GM21786 (cell line): Measurements from ENCODE around the gene CIROP.

ENCODE experiments used
- ATAC-seq: cut with Tn5 transposase; IDR thresholded peaks from one replicate; pipeline ENCODE4 v1.9.1; 2021; ENCODE audit not compliant: unreplicated experiment

CIROP gene

DNA sequence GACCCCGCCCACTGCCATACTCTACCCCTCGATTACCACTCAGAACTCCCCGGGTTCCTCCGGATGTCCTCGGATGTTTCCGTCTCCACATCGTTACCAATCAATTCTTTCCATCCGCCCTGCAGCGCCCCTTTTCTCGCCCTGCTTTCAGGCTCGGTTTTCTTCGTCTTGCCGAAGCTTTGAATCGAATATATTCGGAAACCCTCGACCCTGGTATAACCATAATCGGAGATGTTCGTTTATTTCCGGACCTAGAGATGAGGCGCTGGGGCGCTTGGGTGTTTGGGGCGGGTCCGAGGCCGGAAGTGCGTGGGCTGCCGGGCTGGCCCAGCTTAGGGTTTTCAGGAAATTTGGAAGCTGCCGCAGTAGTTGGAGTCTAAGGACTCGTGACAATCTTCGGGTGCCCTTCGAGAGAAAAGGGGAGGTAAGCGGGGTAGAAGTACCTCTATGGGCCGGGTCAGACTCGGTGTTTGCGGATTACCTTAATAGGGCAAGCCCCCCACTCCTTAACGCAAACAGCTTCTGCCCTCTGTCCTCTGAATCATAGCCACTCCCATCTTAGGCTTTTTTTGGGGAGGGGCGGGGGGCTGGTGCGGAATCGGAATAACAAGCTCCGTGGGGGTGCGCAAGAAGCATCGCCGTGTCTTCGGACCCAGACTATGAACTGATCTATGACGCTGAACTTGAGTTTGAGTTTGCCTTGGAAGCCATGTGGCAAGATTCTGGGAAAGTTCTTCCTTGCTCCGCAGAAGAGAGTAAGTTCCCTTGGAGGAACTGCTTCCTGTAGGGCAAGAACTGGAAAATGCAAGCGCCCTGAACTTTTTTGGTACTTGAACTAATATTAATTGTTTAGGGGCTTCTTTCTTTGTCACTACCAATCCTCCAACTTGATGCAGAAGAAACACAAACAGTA is 9.3 kb downstream of the CIROP start, which contains the start of gene C14orf119:
Gene C14orf119, plus strand, starts transcription at position 310 of the 913 bp plus-strand sequence. CDS start 2,154 bp downstream, outside the sequence.
- ATAC-seq: peak; percentile 94

DNA sequence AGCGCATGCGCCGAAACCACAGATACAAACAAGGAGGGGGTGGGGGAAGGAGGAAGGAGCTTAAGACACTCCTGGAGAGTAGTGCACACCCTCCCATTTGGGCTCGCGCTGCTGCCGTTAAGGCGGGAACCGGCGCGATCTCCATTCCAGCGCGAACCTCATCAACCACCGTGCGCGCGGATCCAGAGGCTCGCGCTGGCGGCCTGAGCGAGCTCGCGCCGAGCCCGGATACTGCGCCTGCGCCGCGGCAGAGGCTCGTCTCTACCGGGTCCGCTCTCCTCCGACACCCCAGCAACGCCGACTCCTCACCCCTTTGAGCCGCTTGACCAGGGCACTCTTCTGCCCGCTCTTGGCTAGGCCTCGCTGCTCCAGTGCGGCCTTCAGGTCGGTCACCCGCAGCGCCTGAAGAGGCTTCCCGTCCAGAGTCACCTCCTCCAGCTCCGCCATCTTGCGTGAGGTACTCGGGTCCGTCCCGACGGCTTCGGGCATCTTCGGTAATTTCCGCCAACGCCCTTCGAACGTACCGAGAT is 10.1 kb downstream of the CIROP start, which contains the start of gene ACIN1:
Gene ACIN1, minus strand, starts transcription at position 471 of the 530 bp plus-strand sequence. Its CDS starts 24 bp downstream, at position 447.
- peak; percentile 27 for ATAC-seq

DNA sequence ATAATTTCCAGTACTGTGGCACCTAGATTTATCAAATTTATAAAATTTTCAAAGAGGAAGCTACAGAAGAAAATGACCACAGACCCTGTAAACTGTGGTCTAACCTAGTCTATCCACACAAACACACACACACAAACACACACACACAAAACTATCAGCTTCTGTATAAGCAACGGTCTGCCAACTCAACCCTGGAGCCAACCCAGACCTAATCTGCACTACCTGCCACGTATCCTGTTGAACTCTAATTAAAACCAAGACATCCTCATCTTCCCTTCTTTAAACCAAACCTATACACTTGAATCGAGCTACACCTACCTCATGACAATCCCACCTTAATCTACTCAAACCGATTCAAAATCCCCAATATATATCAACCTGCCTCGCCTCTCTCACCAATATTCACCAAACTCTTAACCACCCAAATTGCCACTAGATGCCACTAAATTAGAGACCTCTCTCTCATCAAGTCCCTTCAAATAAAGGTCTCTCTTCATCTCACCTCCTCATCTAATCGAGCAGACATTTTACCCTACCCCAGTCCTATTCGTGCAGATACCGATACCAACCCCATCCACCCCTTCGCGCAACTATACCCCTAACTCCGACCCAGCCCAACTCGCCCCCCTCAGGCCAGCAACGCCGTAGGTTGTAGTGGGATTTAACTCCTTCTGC is 10.7 kb downstream of the CIROP start:
- ATAC-seq: no peak

DNA sequence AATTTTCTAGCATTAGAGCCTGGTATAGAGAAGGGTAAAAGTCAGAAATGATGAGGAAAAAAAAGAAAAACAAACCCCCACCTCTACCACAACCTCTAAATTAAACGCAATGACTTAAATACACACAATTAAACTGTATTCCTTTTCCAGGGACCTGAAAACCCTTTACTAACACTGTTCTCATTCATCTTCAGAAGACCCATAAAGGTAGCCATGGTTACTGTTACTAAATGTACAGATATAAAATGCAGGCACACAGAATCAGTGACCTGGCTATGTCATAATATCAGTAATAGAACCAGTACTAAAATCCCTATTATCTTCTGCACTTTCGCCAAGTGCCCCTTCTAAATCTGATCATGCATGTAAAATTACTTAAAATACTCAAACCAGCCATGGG is 11.3 kb downstream of the CIROP start:
- no peak for ATAC-seq

DNA sequence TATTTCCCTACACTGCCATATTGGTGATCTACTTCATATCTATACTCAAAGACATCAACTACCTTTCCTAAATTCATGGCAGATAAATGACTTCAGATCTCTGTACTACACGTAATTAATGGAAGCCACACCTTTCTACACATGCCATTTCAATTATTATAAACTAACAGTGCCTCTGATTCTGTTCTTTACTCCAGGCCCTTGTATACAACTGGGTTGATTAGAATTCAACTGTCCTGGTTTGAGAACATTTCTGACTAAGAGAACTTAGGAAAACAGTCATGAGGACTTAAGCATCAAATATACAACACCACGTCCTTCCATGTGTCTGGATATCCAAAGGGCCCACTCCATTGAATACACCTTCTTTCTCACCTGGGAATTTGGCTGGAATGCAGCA is 11.7 kb downstream of the CIROP start:
- no peak for ATAC-seq

DNA sequence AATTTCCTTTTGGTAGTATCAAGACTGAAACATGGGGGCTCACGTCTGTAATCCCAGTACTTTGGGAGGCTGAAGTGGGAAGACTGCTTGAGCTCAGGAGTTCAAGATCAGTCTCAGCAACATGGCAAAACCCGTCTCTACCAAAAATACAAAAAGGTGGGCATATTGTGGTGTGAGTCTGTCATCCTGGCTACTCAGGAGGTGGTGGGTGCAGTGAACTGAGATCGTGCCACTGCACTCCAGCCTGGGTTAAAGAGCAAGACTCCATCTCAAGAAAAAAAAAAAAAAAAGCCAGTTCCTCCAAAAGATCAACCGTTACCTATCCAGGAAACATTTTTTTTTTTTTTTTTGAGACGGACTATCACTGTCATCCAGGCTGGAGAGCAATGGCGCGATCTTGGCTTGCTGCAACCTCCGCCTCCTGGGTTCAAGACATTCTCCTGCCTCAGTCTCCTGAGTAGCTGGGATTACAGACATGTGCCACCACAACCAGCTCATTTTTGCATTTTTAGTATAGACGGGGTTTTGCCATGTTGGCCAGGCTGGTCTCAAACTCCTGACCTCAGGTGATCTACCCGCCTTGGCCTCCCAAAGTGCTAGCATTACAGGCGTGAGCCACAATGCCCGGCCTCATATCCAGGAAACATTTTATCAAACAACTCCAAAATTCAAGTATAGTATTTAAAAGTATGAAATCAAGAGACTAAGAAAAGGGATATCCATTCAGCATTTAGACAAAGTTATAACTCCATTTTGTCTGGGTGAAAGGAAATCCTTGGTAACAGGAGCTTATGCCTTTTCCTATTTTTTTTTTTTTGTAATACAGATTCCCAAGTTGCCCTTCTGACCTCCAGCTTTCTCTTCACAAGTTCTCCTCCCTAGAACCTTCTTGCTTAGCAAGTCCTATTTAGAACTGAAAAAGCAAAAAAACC is 13.2 kb downstream of the CIROP start:
- ATAC-seq: no peak

DNA sequence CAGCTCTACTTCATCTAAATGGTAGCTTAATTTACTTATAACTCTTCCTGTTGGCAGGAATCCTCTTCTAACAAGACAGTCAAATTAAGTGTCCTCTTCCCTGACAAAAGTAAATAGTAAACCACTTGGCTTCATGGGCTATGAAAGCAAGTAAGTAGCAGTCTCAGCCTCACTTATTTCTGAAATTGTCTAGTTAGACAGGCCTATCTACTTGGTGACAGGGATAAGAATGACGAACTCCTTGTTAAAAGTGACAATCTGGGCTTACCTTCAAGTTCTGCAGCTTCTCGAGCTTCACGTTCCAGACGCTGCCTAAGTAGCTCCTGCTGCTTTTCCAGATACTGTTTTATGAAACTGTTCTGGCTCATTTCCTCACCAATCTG is 14.5 kb downstream of the CIROP start:
- ATAC-seq: no peak

DNA sequence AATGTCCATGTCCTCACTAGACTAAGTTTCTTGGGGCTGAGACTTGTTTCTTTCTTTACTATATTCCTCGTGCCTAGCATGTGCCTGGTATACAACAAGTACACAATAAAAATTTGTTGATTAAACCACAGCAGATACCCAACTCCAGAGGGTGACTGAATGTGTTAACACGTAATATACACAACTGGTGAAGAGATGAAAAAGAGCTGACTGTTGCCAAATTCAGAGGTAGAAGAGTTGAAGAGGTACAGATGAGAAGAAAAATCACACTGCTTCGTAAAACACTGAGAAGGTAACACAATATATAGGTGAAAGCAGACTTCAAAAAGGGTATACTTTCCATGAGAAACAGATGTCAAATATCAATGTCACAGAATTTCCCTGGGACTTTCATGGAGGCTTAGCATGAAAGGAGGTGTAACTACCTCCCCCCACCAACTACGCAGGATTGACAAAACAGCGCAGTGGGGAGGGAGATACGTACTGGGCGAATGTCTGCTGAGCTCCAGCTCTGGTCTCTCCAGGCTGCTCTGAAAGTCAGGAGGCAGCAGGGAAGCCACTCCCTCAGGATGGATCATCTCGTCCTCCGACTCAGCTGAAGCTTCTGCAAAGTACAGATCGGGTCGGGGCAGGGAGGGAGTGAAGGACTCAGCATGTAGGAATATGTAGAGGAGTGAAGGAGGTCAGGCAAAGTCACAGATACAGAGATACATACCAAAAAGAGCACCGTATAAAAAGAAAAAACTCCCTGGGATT is 15.1 kb downstream of the CIROP start:
- ATAC-seq: no peak

- ATAC-seq: no peak
These were observed 18.2 kb downstream of the CIROP start for GRCh38 chr14:23086565-23086964.

- no peak for ATAC-seq
These were observed 19.3 kb downstream of the CIROP start for GRCh38 chr14:23085458-23085857.

- no peak for ATAC-seq
These were observed 24.3 kb downstream of the CIROP start for GRCh38 chr14:23080474-23080873.

DNA sequence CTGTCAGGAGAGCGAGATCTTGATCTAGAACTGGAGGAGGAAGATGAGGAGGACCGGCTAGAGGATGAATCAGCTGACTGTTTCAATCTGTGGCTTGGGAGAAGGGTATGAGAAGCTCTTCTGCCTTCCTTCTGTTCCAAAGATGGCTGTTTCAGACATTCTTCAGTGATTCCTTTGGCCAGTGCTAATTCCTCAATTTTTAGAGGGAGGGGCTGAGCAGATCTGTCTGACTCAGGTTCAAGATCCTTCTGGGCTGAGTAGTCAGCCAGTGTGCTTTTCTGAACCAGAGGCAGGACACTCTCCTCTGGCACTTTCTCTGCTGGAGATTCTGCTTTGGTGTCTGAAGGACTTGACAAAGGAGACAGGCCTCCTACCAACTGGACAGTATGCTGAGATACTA is 25.1 kb downstream of the CIROP start:
- no peak for ATAC-seq

DNA sequence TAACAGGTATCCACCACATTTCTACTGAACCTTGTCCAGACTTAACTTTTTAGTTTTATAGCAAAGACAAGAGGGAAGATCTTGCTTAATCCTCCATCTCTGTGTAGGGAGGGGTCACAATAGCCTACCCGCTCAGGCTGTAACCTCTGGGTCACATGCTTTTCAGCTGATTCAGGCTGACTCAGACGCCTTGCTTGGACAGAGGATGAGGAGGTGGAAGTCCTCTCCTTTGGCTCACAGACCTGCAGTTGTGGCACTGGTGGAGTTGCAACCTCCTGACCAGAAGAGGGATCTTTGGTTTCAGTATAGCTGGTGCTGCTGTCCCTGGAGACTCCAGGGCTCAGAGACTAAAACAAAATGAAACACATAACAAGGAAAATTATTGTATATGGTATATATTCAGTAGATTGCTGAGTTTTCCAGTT is 26.1 kb downstream of the CIROP start:
- no peak for ATAC-seq

GRCh38 chr14:23077962-23078361 is 26.8 kb downstream of the CIROP start:
- no peak for ATAC-seq

DNA sequence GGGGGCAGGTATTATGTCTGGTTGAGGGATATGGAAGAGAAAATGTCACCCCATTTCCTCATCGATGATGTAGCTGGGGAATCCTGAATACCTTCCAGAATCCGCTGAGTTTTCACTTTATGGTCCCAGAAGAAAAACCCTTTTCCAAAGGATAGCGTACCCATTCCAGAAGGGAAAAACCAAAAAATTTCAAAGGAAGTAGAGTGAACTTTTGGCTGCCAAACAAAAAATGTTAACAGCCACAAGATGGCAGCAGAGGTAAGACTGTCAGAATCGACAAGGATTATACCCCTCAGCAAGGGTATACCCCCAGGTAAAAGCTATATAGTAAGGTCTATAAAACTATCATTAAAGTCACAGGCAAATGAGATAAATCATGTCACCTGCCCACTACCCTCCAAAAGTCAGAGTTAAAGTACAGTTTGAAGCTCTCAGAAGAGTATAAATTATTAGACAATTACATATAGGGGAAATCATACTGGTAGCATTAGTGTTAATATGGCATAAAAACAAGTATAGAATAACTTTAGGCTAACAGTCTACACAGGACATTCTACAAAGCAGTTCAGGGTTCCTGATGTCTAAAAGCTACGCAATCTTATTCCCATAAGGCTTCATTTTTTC is 27.9 kb downstream of the CIROP start:
- ATAC-seq: no peak

DNA sequence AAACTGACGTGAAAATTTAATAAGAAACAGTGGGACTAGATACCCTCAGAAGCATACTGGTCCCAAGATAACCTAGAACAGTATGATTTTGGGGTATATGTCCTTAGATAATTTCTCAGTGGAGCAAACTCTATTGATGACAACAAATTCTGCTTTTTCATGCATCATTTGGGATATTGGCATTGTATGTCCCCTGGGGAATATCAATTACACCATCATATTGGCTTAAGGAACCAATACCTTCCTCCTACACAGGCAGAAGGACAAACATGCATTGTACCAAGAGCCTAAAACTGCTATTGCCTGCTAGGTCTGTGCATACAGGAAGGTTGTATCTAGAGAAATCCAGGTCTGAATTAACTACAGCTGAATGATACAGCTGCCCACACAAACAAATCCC is 29.9 kb downstream of the CIROP start:
- no peak for ATAC-seq

DNA sequence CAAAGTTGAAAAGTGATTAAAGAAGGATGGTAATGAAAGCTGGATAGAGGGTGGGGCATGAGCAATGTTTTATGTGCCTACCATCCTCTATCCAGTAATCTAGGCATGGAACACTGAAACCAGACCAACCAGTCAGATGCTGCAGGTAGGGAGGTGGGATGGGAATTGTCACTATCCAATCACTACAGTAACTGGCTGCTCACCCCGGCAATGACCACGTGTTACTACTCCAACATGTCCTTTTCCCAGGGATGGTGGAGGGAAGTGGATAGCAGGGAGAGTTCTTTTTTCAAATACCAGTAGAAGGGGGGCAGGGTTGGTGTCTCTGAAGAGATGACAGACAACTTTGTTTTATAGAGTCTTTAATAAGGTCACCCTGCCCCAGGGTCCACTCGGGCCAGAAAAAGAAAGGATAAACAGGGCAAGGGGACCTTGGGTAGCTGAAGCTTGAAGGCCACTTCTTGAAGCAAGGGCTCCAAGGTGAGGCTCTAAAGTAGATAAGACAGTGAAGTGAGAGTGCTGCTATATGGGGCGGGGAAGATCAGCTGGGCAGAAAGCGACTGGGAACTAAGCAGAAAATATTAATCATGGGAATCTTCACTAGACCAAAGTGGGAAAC is 32.8 kb downstream of the CIROP start:
- ATAC-seq: no peak

DNA sequence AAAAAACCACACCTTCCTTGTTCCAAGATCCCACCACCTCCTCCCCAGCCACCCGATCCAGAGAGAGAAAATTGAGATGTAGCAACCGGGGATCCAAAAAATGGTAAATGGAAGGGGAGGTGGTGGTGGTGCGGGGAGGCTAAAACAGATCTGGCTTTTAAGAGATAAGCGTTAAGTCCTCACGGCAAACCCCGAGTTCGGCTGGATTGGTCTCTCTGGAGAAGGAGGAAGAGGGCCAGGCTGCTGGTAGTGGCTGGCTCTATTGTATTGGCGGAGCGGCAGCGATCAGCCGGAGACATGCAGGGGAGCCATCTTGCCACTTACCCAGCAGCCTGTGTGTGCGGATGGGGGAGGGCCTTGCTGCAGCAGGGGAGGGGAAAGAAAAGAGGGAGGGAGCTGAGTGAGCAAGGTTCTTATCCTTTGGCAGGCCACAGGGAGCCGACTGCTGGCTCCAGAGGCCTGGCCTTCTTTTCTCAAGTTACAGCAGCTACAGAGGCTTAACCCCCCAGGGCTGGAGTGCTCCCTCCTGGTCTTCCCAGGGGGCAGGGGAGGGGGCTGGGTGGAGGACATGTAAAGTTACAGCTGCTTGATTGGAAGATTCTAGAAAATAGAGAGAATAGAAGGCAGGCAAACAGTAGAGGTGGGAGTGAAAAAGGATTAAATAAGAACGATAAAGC is 33.4 kb downstream of the CIROP start:
- peak; percentile 93 for ATAC-seq
